ENCODE measurements around the gene AGMO.

Gene AGMO

DNA sequence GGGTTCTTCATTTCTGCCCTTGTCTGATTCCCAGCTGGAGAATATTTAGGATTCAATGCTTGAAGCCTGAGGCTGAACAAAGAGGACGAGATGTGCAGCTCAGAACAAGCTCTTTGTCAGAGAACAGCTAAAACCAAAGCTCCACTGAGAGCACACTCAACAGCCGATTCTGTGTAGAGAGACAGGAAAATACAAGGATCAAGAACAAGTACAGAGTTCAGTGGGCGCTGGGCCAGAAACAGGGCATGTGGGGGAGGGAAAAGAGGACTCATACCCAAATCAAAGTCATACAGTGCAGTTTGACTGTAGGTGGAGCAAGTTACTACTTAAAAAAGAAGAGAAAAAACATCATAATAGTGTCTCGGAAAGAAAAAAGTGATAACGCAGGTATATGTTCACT is at the start of gene AGMO:
TSS of gene AGMO (minus strand) at position 181 of the 400 bp plus-strand sequence.
- no peak for DNase-seq (ENCODE audit: low read depth)

DNA sequence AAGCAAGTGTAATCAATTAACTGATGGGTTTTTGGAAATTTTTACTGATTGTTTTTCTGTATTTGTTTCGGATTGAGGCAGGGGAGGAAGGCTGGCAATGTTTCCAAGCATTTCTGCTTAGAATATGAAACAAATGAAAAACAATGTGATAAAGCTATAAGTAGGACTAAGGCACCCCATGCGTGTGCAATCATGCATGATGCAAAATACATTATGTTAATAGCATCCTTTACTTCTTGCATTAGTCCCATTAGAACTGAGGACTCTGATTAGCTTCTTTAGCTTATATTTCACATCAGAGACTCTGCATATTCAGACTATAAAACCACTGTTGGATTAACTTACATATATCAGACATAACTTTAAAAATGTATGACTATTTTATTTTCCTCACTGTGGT is 48.7 kb upstream of the AGMO start:
- no peak for DNase-seq (ENCODE audit: low read depth)

DNA sequence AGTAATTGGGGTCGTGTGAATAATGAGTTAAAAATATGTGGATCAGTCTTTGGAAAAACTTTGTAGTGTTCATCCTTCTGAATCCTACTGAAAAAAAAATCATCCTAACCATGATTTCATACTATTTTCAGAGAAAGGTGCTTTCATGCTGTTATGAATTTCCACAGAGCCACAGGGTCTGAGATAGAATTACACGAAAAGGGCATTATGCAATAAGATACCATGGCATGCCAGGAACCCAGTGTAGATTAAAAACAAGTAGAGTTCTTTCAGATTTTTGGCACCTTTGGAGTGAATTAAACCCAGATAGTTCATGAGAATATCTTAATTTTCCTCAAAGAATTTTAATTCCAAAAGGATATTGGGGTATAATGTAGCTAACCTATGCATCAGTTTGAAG is 47.5 kb upstream of the AGMO start:
- no peak for DNase-seq (ENCODE audit: low read depth)

DNA sequence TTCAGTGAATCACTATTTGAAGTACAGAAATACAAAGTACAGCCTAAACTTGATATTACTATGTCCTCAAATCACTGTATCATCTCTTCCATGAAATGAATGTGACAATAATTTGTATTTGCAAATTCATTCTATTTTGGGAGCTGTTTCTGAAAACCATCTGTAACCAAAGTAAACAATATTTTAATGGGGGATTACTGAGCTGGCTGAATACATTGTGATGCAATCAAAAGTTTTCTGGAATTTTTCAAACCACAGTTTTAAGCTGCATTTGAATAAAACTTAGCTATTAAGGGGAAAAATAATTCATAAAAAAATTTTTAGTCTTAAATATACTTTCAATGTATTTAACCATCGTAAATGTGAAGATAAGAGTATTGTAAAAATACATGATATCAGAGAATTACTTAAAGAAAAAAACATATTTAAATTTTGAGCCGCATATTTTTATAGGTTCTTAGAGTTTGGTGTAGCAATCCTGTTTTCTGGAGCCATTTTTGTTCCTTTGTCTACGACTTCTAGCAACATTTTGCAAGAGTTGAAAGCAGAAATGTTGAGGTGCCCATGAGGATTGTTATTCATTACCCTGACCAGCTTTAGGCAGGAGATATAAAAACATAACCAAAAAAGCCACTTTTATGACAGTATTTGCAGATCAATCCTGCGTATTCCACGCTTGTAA is 45.9 kb upstream of the AGMO start:
- DNase-seq (ENCODE audit: low read depth): no peak

DNA sequence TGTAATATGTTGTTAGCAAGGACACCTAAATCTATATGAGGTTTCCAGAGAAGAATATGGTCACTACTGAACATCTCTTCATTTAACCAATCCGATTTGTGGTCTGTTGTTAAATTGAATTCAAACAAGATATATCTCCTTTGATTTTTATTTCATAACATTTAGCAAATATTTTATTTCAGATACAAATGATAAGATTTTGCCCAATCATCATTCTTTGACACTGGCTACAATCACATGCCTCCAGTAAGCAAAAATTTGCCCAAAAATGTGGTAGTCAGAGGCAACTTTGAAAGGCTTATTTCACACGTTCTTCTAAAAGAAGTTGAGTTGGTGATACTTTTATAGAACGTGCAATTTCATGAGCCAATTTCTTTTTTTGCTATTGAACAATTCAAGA is 44.7 kb upstream of the AGMO start:
- no peak for DNase-seq (ENCODE audit: low read depth)

- DNase-seq (ENCODE audit: low read depth): no peak
These were observed 42.4 kb upstream of the AGMO start for GRCh38 chr7:15604166-15604565.

DNA sequence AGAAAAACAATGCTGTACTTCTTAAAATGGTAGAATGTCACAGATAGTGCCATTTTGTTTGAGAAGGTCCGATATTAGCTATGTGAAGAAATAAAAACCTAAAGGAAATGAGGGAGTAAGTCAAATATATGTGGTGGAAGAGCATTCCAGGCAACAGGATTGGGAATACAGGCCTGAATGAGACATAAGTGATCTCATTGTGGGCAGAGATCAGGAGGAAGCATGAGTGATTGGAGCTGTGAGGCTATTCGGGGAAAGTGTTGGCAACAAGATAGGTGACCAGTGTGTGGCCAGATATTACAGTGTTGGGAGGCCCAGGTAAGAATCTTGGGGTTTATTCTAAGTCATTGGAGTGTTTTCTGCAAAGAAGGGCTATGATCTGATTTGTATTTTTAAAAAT is 41.3 kb upstream of the AGMO start:
- DNase-seq (ENCODE audit: low read depth): no peak

- no peak for DNase-seq (ENCODE audit: low read depth)
These were observed 40.4 kb upstream of the AGMO start for GRCh38 chr7:15602236-15602635.

GRCh38 chr7:15601175-15601574 is 39.4 kb upstream of the AGMO start:
- no peak for DNase-seq (ENCODE audit: low read depth)

- no peak for DNase-seq (ENCODE audit: low read depth)
These were observed 38.5 kb upstream of the AGMO start for GRCh38 chr7:15600298-15600697.

GRCh38 chr7:15594461-15594860 is 32.6 kb upstream of the AGMO start:
- no peak for DNase-seq (ENCODE audit: low read depth)

- DNase-seq (ENCODE audit: low read depth): no peak
These were observed 31.6 kb upstream of the AGMO start for GRCh38 chr7:15593382-15593781.

DNA sequence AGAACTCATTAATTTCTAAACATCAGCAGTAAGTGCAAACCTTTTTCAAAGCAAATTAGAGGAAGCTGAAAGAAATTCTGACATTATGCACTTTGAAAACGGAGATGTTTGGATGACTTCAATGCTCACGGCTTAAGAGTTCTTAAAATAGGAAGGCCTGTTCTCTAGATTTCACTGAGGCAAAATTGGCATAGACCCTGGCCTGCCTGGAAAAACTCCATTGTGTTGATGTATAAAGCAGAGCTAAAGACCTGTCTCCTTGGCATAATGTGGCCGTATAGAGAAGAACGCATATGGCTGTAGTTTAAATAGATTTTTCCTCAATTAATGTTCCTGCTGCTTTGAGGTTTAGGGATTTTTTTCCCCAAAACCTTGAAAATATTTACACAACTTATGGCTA is 24.5 kb upstream of the AGMO start:
- no peak for DNase-seq (ENCODE audit: low read depth)

- no peak for DNase-seq (ENCODE audit: low read depth)
These were observed 22.8 kb upstream of the AGMO start for GRCh38 chr7:15584575-15584974.

- no peak for DNase-seq (ENCODE audit: low read depth)
These were observed 21.0 kb upstream of the AGMO start for GRCh38 chr7:15582773-15583172.

- DNase-seq (ENCODE audit: low read depth): no peak
These were observed 19.6 kb upstream of the AGMO start for GRCh38 chr7:15581352-15581951.

GRCh38 chr7:15580604-15581351 is 19.0 kb upstream of the AGMO start:
- DNase-seq (ENCODE audit: low read depth): no peak

DNA sequence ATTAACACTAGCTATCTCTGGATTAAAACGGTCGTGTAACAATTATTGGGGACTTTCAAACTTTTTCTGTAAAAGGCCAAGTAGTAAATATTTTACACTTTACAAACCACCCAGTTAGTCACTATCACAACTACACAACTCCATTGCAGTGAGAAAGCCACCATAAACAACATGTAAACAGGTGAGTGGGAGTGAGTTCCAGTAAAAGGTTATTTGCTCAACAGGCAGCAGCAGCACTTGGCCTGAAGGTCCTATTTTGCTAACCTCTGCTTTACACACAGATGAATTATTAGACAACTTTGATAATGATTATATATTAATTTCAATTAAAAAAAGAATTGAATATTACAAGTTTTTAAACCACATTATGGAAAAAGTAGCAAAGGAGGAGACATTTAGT is 15.8 kb upstream of the AGMO start:
- DNase-seq (ENCODE audit: low read depth): no peak

GRCh38 chr7:15571301-15571878 is 9.6 kb upstream of the AGMO start:
- DNase-seq (ENCODE audit: low read depth): no peak

GRCh38 chr7:15567652-15568051 is 5.8 kb upstream of the AGMO start:
- DNase-seq (ENCODE audit: low read depth): no peak

DNA sequence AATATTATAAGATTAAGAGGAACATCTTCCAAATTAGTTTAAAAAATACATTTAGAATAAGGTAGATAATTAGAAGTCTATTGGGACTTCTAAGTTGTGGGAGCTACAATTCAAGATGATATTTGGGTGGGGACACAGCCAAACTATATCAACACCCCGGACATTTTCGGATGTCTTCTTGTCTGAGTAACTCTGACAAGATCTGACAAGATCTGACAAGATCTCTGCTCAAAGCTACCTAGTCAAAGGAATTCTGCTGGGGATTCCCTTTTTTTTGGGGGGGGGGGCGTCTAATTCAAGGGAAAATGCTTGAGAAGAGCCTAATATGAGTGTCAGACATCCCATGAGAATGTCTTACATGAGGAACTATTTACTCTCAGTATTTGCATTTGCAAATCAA is 5.2 kb upstream of the AGMO start:
- DNase-seq (ENCODE audit: low read depth): no peak

DNA sequence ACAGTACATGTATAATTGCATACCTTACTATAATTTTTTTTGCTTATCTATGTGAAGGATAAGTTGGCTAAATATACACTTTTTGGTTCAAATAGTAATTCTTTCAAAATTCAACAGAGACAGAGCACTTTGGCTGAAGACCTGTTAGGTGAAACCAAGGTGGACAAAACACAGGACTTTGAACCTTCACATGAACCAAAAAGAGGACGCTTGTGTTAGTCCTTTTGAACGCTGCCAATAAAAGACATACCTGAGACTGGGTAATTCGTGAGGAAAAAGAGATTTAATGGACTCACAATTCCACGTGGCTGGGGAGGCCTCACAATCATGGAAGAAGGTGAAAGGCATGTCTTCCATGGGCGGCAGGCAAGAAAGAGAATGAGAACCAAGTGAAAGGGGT is 4.7 kb upstream of the AGMO start:
- no peak for DNase-seq (ENCODE audit: low read depth)

DNA sequence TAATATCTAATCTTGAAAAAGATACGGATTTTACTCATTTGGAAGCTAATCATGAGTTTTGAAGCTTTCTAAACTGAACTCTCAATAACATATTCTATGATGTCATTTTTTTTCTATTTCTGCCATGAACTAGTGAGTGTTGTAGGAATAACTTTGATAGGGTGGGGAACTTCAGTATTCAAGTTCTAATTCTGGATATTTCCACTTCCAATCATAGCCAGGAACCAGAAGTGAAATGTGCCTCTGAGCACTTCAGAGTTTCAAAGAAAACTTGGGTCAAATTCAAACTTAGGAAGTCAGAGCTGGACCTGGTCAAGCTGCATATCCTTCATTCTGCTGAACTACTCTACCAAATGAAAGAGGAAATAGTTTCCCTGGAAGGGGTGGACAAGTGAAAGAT is 847 bp downstream of the AGMO start:
- no peak for DNase-seq (ENCODE audit: low read depth)

Measured in stimulated activated CD8-positive, alpha-beta memory T cell treated with anti-CD3 and anti-CD28 coated beads, Interleukin-15, amount 100 ng/mL, for 1 hour (primary cell).